Adrenal gland (tissue), 5 donors: Measurements from ENCODE around the gene FARP1.

ENCODE experiments used
- POLR2A ChIP-seq, 2 donors: fragments of 450-650 bp; IDR thresholded peaks; one replicate each; pipeline ENCODE4 v1.6.1; 2017; ENCODE audit warnings: antibody characterized with exemption in 2 of 2, mild to moderate bottlenecking in 2 of 2, moderate library complexity in 1 of 2
- TF ChIP-seq, protein P1 (sequence below), 6 experiments: fragments of 450-650 bp in 4 of 6; fragments of 200-600 bp in 2 of 6; sonication (generic) in 1 of 6; IDR thresholded peaks; 1 replicate in 5 of 6; 2 replicates in 1 of 6; pipeline versions ENCODE4 v1.5.1 to v1.8.0; 2016 to 2021; ENCODE audit warnings: antibody characterized with exemption in 6 of 6, mild to moderate bottlenecking in 2 of 6, moderate library complexity in 1 of 6
- donor health status: DM: no; HTN: no; CAD: no.

DNA sequence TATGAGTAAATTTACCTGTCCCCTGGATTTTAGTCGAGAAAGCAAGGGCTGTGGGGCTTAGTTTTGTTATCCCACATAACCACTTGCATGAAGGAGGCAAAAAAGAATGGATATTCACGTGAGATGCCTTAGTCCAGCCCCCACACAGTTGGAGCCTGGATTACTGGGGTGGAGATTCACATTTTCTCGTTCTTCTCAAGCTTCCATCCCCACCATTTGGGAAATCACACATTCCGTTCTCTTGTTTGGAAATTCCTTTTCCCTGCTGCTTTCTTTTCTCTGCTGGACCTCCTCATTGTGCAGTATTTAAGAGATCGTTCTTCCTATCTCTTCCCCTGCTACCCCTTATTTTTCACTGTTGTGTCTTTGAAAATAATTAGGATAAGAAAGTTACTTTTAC is 45.1 kb upstream of the FARP1 start:
- TF ChIP-seq, protein P1, sequence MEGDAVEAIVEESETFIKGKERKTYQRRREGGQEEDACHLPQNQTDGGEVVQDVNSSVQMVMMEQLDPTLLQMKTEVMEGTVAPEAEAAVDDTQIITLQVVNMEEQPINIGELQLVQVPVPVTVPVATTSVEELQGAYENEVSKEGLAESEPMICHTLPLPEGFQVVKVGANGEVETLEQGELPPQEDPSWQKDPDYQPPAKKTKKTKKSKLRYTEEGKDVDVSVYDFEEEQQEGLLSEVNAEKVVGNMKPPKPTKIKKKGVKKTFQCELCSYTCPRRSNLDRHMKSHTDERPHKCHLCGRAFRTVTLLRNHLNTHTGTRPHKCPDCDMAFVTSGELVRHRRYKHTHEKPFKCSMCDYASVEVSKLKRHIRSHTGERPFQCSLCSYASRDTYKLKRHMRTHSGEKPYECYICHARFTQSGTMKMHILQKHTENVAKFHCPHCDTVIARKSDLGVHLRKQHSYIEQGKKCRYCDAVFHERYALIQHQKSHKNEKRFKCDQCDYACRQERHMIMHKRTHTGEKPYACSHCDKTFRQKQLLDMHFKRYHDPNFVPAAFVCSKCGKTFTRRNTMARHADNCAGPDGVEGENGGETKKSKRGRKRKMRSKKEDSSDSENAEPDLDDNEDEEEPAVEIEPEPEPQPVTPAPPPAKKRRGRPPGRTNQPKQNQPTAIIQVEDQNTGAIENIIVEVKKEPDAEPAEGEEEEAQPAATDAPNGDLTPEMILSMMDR (IDR thresholded peaks at IDR 0.05), result no peak
- no peak for TF ChIP-seq POLR2A (IDR thresholded peaks at IDR 0.05)
